T-helper 2 cell (primary cell): ENCODE data around the gene AP2B1.
"Not testable (repeated sequence)": the region's sequence is repeated elsewhere in the genome, so short reads cannot be mapped to it uniquely, and the experiment has no call there.

ENCODE experiments used
- DNase-seq, 5 experiments: peaks; one replicate each; pipeline versions ENCODE4 v3.0.0 to v3.0.0-alpha.2; 2012 to 2022

AP2B1 gene

DNA sequence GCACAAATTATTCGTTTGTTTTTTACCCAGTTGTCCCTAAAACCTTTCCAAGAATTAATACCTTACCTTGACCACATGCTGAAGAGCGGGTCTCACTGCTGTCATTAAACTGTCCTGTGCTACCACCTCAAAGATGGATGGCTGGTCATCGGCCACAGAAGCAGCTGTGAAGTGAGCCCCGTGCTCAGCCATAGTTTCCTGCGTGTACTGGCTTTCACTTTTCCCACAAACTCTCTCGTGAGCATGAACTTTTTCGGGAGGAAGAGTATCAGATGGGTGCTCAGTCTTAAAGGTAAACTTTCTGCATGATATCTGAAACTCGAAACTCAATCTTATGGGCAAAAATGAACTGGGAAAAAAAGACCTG lies 9.3 kb upstream of the AP2B1 start:
- no peak for DNase-seq

- DNase-seq, result peak; percentile 57 to 96 (median 83)
Observed at GRCh38 chr17:35578197-35578928, 8.8 kb upstream of the AP2B1 start, which contains the start of gene PEX12. Gene PEX12, minus strand, starts transcription at chr17:35578571. Its CDS starts 550 bp downstream, at chr17:35578021.

- DNase-seq, result peak in 1 of 5 experiments; percentile 57
Observed at GRCh38 chr17:35578929-35579432, 8.1 kb upstream of the AP2B1 start.

DNA sequence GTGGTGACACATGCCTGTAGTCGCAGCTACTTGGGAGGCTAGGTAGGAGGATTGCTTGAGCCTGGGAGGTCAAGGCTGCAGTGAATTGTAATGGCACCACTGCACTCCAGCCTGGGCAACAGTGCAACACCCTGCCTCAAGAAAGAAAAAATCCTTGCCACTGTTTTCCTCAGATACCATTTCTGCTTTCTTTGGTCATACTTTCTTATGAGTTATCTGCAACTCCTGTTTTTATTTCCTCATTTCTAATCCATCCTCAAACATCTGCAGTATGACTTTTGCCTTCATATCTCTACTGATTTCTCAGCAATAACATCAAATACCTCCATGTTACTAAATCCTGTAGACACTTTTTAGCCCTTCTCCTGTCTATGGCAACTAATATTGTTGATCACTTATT lies 3.1 kb upstream of the AP2B1 start:
- DNase-seq, result no peak

GRCh38 chr17:35586569-35587073 lies 501 bp upstream of the AP2B1 start:
- no peak for DNase-seq

DNA sequence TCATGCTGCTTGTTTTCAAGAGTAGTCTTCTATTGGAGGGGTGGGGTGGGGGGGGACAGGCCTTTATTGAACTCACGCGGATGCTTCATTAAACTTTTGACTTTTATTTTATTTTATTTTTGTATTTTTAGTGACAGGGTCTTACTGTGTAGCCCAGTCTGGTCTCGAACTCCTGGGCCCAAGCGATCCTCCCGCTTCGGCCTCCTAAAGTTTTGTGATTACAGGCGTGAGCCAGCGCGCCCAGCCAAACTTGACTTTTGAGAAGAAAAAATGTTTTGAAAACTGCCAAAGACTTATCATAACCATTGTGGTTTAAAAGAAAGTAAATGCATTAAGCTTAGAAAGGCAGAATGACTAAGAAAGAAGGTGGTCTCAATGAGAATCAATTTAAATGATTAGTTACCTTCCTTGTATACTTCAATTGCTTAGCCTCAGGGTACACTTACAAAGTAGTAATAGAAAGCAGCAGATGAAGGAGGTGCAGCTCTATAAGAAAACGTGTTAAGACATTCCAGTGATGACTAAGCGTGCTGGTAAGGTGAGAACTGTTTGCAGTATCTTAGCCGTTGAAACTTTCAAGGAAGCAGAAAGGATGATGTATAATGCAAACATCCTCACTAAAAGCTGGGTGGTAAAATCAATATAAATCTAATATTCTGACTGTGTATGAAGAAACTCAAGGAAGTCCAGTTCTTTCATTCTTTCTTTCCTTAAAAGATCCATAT lies 1.2 kb downstream of the AP2B1 start:
- DNase-seq, result peak in 1 of 5 experiments; percentile 78

DNA sequence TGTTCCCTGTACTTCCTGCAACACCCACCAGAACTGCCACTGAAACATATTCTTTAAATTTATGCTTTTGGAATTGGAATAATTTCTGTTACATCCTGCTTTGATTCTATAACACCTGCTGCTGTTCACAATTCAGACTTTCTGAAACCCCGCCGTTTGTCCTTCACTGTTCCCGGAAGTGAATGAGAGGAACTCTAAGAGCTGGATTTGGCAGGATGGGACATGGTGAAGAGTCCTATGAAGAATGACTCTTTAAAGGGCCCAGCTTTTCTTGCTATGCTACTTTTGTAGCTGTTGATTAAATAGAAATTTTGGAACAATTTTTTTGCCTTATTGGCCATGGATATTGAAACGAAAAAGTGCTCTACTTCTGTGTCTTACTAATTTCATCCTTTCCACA lies 8.9 kb downstream of the AP2B1 start:
- no peak for DNase-seq

DNA sequence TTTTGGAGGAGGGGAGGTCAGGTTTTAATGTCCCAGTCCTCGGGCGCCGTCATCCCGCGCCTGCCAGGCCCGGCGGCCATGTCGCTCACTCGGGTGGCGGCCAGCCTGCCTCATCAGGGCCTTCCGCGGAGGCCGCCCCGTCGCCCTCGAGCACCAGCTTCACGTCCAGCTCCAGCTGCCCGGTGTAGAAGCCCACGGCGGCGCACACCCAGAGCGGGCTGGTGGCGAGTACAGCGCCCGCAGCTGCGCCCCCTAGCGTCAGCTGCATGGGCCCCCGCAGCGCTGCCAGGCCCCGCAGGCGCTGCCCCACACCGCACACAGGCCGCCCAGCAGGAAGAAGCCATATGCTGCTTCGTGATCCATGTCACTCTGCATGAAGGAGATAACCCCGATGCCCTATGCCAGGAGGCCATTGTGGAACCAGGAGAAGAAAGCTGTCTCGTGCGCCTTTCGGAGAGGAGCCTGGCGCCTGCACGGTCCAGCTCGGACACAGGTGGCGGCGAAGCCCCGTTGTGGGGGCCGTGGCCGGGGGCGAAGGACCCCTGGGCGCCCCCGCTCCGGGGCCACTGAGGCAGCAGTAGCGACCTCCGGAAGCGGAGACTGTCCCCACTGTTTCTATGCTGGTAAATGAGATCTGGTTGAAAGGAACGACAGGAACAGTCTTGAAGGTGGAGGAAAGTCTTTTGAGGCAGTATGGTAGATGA lies 9.6 kb downstream of the AP2B1 start:
- no peak for DNase-seq

DNA sequence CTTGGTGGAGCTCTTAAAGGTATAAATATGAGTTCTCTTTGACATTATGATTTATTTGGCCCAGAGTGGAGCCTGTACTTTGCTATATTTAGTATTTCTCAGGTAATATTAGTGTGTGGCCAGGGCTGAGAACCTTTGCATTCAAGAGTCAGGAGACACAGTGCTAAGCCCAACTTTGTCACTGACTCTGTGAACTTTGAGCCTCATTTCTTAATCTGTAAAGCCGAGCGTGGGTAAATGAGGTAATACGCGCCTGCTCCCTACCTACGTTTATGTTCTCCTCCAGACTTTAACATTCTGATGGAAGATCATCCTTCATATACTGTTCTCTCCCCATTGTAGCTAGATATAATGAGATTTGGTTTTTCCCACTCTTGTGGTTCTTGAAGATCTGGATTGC lies 10.5 kb downstream of the AP2B1 start:
- no peak for DNase-seq

GRCh38 chr17:35603674-35604073 lies 16.6 kb downstream of the AP2B1 start:
- DNase-seq, result no peak

GRCh38 chr17:35605678-35606077 lies 18.6 kb downstream of the AP2B1 start:
- no peak for DNase-seq

- DNase-seq, result no peak
Observed at GRCh38 chr17:35607239-35607847, 20.2 kb downstream of the AP2B1 start.

- DNase-seq, result no peak
Observed at GRCh38 chr17:35609831-35610230, 22.7 kb downstream of the AP2B1 start.

DNA sequence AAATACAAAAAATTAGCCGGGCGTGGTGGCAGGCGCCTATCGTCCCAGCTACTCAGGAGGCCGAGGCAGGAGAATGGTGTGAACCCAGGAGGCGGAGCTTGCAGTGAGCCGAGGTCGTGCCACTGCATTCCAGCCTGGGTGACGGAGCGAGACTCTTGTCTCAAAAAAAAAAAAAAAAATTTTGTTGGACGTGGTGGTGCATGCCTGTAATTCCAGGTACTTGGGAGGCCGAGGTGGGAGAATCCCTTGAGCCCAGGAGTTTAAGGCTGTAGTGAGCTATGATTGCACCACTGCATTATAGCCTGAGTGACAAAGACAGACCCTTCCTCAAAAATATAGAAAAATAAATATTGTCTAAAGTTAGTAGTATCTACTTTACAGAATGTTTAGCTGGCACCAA lies 23.6 kb downstream of the AP2B1 start:
- not testable (repeated sequence) for DNase-seq

- DNase-seq, result peak in 2 of 5 experiments; percentile 5 to 55
Observed at GRCh38 chr17:35612924-35613521, 25.9 kb downstream of the AP2B1 start.

GRCh38 chr17:35614810-35615209 lies 27.7 kb downstream of the AP2B1 start:
- no peak for DNase-seq

DNA sequence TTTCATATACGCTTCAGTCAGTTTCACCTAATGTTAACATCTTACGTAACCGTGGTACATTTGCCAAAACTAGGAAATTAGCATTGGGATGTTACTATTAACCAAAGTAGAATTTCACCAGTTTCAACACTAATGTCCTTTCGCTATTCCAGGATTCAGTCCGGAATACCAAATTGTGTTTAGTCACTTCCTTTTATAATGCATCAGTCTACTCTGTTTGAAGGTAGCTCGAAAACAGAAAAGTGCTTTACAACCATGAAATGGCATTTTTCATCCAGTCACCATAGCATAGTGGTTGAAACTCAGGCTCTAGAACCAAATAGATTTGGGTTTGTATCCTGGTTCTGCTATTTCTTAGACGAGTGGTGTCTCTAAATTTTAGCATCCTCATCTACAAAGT lies 29.4 kb downstream of the AP2B1 start:
- no peak for DNase-seq

- no peak for DNase-seq
Observed at GRCh38 chr17:35617505-35617904, 30.4 kb downstream of the AP2B1 start.

DNA sequence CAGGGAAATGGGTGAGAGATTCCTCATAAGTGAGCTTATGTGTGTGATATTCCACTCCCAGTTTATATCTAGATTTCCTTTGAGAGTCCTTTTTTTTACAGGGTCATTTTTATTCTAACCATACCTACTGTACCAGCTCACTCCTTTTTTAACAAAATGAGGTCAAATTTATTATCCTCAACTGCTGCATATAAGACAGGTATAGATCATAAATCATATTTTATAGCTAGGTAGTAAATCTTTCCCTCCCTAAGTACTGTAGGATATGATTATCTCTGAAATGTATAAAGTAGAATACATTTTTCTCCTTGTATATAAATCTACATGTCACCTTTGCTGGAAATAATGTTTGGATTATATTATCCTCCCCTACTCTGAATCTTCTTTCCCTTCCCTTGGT lies 31.5 kb downstream of the AP2B1 start:
- DNase-seq, result no peak

GRCh38 chr17:35621768-35622167 lies 34.6 kb downstream of the AP2B1 start:
- no peak for DNase-seq

GRCh38 chr17:35627417-35627816 lies 40.3 kb downstream of the AP2B1 start:
- DNase-seq, result no peak

DNA sequence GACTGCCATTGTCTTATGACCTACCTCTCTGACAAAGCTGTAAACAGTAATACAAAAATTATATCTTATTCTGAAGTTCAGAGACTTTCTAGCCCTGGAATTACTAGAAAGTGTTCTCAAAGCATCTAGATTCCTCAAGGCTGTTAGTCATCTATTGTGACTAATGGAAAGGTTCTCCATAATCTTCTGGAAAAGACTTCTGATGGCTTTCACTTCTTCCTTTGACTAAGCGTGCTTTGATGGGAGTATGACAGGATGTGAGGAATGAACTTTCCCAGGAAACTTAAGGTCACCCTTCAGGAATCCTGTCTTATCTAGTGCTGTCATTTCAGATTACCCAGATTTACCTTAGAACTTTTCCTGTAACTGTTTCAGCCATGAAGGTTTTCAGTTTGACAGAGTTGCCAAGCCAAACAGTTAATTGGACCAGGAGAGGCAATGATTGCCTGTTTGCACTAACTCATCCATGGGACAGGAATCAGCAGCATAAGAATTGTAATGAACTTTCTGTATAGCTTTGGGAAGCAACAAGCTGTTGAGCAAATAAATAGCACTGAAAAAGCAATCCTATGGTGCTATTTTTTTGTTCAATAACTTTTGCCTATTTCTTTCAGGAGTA lies 43.5 kb downstream of the AP2B1 start:
- DNase-seq, result no peak
